ENCODE data around the gene URM1.

Gene URM1

DNA sequence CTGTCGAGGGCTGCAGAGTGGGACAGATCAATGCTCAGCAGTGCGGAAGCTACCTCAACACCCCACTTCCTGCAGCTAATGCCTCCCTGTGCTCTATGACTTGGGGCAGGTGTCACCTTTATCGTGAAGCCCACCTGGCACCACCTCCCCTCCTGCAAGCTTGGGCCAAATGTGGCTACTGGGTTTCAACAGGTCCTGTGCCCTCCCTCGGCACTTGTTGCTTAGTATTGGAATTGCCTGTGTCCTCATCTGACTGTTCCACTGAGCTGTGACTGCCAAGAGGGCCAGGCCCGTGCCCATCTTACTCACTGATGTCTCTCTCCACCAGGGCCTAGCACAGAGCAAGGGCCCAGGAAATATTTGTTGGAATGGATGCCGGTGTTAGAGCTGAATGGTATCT, 21.4 kb upstream of the URM1 start:
- DNase-seq = no peak

DNA sequence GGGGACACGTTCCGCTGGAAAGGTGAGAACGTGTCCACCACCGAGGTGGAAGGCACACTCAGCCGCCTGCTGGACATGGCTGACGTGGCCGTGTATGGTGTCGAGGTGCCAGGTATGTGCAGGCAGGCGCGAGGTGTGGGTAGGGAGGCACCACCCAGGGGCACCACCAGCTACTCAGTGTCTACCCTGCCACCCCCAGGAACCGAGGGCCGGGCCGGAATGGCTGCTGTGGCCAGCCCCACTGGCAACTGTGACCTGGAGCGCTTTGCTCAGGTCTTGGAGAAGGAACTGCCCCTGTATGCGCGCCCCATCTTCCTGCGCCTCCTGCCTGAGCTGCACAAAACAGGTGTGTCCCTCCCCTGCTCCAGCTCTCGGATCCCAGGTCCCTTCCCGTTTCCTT, 15.7 kb upstream of the URM1 start:
- DNase-seq = no peak

DNA sequence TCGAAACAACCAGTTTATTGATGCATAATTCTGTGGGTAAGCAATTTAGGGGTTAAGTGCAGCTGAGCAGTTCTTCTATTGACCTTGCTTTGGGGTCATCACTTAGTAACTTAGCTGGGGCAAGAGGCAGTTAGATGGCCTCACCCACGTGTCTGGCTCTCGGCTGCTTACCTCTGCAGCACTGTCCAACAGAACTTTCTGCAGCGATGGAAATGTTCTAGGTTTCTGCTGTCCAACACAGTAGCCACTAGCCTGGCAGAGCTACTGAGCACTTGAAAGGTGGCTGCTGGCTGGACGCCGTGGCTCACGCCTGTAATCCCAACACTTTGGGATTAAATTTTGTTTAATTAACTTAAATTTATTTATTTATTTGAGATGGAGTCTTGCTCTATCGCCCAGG, 13.1 kb upstream of the URM1 start:
- no peak for DNase-seq

DNA sequence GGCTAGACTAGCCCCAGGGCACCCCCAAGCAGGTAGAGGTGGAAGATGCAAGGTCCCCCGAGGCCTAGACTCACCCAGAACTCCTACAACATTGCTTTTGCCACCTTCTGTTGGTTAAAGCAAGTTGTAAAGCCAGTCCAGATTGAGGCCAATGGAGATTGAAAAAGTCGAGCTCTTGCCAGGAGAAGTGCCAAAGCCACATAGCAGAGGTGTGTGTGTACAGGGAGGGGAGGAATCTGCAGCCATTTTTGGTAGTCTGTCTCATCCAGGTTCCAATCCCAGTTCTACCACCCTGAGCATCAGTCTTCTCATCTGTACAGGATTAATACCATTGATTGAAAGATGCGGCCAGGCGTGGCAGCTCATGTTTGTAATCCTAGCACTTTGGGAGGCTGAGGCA, 12.3 kb upstream of the URM1 start:
- DNase-seq = no peak

DNA sequence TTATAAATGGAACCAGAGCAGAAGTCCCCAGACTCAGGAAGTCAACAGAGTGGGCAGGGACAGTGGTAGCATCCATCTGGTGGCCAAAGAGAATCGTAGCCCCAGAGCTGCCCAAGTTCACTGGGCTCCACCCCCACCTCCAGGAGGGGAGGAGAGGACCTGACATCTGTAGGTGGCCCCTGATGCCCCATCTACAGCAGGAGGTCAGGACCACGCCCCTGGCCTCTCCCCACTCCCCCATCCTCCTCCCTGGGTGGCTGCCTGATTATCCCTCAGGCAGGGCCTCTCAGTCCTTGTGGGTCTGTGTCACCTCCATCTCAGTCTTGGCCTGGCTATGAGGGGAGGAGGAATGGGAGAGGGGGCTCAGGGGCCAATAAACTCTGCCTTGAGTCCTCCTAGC, 10.3 kb upstream of the URM1 start:
- DNase-seq = no peak

DNA sequence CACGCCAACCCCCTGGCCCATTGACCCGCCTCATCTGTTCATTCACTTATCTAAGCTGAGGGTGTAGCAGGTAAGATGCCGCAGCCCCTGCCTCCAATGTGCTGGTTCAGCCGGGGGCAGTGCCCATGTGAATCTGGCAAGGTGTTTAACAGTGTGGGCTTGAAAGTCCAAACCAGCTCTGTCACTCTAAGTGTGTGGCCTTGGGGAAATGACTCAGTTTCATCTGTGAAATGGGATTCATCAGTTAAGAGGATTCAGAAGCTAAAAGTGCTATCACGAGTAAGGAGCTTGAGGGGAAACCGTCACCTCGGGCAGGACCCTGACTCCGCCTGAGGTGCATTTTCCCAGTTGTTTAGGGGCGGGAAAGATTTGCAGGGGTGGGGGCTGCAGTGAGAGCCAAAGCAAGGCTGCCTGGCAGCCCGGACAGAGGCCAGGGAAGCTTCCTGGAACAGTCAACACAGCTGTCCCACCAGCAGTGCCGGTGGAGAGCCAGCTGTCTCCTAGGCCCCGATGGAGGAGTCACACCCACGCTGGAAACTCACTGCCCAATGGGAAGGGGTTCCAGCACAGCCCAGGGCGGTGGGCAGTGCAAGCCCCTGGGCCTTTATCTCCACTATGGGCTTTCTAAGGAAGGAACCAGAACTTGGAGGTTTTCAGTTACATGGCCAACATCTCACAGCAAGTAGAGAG, 9.7 kb upstream of the URM1 start:
- DNase-seq = no peak

DNA sequence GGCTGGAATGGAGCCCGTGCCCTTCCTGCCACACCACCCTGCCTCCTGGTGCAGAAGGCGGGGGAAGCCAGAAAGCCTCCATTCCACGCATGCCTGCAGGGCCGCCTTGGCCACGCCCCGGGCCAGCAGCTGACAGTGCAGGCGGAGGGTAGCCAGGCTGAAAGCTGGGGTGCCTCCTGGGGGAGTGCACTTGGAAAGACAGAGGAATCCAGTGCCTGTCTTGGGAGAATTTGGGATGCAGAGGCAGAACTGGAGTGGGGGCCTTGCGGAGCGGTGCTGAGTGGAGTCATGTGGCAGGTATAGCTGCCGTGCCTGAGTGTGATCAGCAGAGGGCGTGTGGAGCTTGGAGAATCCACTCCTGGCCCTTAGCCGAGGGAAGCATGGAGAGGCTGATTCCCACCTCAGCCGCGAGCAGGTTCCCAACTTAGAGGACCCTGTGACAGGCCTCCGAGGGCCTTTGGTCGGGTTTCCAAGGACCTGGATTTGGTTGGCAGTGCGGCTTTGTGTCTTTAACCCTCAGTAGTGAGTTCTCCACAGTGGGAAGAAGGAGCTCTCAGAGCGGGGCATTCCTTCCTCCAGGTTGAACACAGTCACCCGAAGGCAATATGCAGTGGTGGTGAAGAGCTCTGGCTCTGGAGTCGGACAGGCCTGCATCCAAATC, 9.1 kb upstream of the URM1 start:
- DNase-seq = peak; percentile 82

DNA sequence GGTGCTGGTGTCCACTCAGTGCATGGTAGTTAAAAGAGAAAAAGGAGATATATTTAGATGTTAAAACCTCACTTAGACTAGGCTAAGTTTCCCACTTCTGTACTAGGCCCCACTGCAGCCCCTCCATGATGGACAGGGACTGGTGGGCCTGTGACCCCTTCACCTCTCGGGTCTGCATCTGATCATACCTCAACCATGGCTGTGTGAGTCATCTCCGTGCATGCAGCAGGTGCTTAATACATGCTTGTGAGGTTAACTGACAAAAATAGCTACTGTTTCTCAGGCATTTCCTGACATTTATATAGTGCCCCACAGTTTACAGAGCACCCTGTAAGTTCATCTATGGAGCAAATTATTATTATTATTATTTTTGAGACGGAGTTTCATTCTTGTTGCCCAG, 8.4 kb upstream of the URM1 start:
- no peak for DNase-seq

DNA sequence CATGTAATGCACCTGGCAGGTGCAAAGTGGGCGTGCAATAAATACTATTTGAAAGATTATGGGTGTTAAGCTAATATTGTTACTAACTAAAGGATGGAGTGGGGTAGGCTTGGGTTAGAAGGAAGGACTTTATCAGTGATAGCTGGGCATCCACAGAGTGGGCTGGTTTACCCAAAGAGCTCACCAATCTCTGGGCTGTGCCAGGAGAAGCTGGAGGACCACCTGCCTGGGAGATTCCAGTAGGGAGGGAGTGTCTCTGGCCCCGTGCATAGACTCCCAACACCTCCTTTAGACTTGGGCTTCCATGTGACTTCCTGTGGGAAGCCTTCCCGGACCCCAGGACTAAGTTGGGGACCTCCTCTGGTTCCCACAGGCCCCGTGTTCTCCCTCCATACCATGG, 5.6 kb upstream of the URM1 start:
- peak; percentile 5 for DNase-seq

DNA sequence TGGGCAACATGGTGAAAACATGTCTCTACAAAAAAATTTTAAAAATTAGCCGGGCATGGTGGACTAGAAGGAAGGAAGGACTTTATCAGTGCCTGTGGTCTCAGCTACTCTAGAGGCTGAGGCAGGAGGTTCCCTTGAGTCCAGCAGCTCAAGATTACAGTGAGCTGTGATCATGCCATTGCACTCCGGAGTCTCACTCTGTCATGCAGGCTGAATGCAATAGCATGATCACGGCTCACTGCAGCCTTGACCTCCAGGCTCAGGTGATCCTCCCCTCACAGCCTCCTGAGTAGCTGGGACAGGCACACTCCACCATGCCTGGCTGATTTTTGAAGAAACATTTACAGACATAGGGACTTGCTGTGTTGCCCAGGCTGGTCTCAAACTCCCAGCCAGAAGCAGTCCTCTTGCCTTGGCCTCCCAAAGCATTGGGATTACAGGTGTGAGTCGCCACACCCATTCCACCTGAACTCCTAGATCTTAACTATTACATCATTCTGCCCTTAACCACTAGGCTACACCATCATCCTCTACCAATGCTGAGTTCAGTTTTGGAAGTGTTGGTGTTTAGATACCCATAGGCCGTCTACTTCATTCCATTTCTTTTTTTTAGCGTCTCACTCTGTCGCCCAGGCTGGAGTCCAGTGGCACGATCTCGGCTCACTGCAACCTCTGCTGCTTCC, 2.0 kb upstream of the URM1 start:
- no peak for DNase-seq

DNA sequence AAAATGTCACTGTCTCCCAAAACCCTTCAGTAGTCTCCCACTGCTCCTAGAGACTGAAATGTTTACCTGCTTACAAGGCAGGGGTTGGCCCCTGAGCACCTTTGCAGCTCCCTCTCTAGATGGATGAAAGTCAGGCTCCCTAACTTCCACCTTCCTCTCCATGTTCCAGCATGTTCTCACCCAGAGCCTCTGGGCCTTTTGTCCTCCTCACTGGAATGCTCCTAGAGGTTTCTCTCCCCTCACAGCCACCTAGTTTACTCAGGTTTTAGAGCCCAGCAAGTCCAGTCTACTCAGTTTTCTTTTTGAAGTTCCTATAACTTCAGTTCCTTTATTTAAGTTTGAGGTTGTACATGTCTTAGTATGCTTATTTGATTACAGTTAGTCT, 815 bp upstream of the URM1 start:
- DNase-seq = no peak

DNA sequence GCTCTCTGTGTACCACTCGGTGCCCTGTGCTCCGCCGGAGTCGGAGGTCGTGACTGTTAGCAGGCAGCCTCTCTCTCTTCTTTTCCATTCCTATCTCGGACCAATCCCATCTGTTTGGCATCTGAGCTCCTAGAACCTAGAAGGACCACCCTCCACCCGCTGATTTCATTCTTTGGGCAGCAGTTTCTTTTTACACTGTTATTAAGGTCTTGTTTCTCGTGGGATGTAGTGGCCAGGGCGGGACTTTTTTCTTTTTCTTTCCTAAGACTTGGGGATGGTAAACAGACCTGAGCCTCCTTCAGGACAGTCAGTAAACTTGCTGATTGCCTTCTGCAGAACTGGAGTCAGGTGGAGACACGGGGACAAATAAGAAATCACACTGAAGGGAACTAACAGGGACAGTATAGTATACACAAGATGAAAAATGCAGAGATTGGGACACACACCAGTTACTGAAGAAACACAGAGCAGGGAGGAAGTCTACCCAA, 500 bp downstream of the URM1 start:
- DNase-seq = no peak

DNA sequence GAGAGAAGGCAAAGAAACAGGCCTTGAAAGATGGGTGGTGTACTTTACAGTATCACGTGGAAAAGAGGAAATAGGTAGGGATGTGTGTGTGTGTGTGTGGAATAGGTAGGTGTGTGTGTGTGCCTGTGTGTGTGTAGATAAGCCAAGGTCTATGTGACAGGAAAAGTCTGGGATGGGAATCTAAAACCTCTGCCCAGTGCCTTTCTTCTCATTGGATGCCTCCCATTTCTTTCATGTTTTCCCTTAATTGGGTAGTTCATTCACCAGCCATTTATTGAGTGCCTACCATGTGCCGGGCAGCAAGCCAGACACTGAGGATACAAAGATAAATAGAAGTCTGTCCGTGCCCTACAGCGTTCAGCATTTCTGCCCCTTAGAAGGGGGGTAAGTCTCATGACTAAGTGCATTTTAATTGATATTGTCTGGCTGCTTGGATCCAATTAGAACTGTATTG, 1.0 kb downstream of the URM1 start:
- no peak for DNase-seq

DNA sequence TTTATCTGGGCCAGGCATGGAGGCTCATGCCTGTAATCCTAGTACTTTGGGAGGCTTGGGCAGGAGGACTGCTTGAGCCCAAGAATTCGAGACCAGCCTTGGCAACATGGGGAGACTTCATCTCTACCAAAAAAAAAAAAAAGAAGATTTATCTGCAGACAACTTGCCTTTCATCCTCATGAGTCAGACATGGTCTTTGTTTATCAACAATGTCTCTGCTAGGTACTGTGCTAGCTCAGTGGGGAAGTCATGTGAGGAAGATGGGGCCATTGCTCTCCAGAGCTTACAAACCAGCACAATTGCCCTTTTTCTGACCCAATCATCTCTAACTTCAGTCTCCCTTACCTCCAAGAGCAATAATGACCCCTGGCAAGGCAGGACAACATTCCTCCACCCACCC, 1.6 kb downstream of the URM1 start:
- no peak for DNase-seq

DNA sequence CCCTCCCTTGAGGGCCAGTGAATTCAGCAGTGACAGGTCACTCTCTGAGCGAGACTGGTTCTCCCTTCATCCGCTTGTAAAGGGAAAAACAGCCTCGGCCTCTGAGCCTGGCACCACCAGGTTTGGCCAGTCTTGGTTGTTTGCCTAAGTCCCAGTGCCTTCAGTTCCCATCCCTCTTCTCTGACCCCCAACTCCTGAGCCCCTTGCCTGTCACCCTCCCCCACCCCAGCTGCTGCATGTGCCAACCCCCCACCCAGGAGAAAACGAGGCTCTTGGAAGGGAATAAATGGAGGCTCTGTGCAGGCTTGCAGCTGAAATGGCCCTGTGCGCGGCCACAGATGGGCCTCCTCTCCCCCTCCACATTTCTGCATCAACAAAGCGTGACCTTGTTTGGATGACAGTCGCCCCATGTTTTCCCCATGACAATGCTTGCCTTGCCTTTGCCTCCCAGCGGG, 3.1 kb downstream of the URM1 start:
- no peak for DNase-seq

DNA sequence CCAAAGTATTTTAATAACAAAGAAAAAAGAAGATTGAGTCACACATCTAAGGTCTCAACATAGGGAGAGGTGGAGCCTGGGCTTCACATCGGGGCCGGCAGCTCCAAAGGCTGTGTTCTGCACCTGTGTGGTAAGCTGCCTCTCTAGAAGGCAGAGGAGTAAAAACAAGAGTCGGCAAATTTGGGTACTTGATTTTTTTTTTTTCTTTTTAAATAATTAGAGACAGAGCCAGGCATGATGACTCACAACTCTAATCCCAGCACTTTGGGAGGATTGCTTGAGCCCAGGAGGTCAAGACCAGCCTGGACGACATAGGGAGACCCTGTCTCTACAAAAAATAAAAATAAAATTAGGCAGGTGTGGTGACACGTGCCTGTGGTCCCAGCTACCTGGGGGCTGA, 4.7 kb downstream of the URM1 start:
- no peak for DNase-seq

DNA sequence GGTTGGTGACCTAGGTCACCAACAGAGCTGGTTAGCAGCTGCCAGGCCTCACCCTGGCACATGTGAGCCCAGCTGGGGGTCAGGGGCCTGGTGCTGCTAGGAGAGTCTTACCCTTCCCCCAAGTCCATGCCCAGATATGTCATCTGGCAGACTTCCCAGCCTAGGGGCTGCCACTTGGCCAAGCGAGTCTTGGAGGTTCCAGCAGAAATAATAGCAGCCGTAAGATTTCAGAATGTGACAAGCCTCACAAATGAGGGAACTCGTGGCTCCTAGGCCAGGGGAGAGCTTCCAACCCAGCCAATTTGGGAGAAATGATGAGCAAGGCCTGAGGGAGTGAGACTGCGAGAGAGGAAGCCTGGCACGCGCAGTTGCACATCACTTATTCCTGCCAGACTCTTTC, 11.1 kb downstream of the URM1 start:
- peak; percentile 21 for DNase-seq

DNA sequence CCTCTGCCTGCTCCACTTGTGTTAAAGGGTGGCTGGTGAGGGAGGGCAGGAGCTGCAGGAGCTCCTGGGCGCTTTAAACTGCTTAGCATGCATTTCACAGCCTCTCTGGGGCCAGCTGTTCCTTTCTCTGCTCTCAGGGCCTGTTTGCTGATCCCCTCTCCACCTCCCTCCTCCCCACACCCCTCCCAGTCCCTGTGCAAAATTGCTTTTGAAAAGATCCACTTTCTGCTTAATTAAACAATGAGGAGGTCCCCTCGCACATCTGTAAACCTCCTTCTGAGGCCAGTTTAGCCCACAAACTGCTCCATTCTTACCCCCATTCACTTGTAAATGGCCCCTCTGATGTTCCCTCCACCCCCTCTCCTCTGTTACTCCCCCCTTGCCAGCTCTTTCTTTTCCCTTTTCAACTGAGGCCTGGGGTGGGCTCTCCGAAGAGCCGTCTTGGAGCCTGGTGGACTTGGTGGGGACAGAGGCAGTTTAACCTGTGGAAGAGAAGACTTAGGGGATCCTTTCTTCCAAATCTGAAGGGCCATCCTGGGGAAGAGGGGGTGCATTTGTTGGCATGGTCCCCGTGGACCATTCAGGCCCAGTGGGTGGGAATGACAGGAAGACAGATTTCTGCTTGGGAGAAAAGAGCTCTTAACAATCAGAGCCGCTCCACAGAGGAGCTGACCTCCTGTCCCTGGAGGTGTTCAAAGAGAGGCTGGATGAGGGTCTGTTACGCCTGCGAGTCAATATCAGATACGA, 12.0 kb downstream of the URM1 start:
- DNase-seq = peak; percentile 72

DNA sequence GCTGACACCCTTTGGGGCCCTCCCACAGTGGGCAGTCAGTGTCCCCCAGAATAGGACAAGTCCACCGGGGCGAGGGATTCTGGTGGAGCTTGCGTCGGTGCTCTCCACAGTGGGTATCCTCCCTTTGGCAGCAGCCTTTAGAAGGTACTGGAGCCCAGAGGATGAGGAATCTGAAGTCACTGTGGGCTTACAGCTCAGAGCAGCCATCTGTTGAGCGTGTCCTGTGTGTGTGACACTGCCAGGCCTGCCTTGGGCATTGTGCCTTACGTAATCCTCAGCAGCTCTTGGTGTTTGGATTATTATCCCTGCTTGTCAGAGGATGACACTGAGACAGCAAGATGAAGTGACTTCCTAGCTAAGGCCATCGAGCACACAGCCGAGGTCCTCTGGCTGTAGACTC, 12.6 kb downstream of the URM1 start:
- peak; percentile 35 for DNase-seq

DNA sequence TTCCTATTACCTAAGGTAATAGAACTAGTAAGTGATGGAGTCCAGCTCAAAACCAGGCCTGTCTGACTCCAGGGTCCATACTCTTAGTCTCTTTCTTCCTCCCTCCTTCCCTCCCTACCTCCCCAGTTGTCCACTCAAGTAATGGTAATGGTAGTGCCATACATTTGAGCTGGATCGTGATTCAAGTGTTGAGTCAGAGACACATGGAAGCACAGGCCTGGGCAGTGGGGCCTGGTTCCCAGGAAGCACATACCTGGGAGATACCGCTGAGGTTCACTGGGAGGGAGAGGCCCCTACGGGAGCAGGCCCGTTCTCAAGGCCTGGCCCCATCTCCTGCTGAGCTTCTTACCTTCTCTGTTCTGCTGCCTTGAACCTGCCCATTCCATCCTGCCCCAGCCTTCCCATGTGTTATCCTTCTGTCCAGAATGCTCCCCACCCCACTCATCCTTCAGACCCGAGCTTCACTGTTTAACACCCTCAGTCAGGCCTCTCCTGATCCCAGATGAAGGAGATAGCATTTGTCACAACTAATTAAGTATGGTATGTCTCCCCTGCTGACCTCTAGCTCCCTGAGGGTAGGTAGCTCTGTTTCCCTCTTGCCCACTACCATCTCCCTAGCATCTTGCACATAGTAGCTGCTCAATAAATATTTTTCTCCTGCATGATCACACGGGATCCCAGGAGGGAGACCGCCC, 13.8 kb downstream of the URM1 start:
- DNase-seq = no peak

DNA sequence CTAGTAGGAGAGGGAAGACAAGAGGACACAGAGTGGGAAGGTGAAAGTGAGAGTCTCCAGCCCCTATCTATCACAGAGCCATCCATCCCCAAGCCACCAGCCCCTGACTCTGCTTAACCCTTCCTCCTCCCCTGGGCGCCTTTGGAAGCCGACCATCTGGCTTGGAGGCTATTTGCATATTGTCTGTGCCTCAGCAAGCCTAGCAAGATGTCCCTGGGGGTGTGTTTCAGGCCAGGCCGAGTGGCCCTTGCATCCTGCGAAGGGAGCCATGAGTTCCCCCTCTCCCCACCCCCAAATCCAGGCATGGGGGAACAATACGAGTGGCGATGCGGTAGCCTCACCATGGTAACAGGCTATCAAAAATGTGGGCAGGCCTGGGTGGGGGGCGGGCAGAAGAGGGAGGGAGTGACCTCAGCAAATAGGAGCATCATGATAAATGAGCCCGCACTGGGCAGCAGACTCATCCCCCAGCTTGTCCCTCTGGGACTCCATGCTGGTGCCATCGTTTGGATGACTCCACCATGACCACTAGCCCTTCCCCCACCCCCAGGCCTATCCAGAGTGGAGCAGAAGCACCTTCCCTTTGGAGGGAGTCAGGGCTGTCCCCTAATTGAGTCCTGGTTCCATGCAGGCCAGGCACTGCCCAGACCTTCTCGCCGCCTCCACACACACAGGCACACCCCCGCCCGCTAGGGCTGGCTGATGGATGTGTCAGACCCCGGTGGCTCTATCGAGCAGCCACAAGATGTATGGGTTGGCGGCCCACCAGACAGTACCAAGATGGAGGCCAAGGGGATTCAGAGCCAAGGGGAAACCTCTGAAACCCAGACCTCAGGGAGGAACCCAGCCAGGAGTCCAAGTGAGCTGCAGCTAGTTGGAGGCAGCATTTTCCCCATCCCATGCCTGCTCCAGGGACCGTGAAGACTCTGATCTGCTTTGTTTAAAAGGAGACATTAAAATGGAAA, 14.6 kb downstream of the URM1 start:
- DNase-seq = no peak

DNA sequence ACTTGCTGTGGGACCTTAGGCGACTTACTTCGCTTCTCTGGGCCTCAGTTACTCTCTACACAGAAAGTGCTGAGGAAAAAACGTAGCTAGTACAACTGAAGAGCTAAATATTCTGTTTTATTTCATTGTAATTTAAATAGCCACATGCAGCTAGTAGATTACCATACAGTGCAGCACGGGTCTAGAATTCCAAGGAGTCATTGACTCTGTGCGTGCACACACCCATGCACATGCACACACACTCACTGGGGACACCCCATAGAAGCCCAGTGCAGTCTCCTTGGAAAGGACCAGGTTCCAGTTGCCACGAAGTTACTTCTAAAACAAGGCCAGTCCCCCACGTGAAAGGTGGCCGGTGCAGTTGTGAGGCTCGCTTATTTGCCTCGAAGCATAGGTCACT, 17.0 kb downstream of the URM1 start:
- DNase-seq = no peak
